SU-DHL-6 (cell line): ENCODE measurements around the gene ZNF302.

Experiments
- H2AFZ ChIP-seq: fragments of 200-600 bp; sonication (generic); 2 replicates; pipeline ENCODE4 v1.6.1; 2014; ENCODE audit warnings: low read depth, mild to moderate bottlenecking, moderate library complexity, mixed read lengths, antibody characterized with exemption, low read length; ENCODE audit not compliant: severe bottlenecking
- H3F3A ChIP-seq: fragments of 200-600 bp; shearing (Covaris generic); 2 replicates; pipeline ENCODE4 v1.6.0; 2016; ENCODE audit warnings: antibody characterized with exemption, mild to moderate bottlenecking; ENCODE audit not compliant: insufficient read depth
- H3K27ac ChIP-seq: fragments of 200-600 bp; sonication (generic); 2 replicates; pipeline ENCODE4 v1.5.1; 2016; ENCODE audit warnings: low read depth, mild to moderate bottlenecking, low read length, moderate library complexity, mixed read lengths
- H3K27me3 ChIP-seq: fragments of 200-600 bp; sonication (generic), shearing (Covaris generic); 2 replicates; pipeline ENCODE4 v1.6.0; 2014; ENCODE audit warnings: mild to moderate bottlenecking, low read length
- H3K36me3 ChIP-seq: fragments of 200-600 bp; sonication (generic); 2 replicates; pipeline ENCODE4 v1.6.1; 2014; ENCODE audit warnings: mild to moderate bottlenecking, low read length, mixed read lengths
- H3K4me2 ChIP-seq: fragments of 300-600, 200-600 bp; shearing (Covaris generic), sonication (generic); 2 replicates; pipeline ENCODE4 v1.6.0; 2014; ENCODE audit warnings: low read length, low read depth, mild to moderate bottlenecking; ENCODE audit not compliant: poor library complexity, severe bottlenecking
- H3K4me3 ChIP-seq: fragments of 200-600 bp; sonication (generic); 2 replicates; pipeline ENCODE4 v1.5.1; 2014; ENCODE audit warnings: antibody characterized with exemption, low read length, mild to moderate bottlenecking, mixed read lengths; ENCODE audit not compliant: insufficient read depth, poor library complexity, severe bottlenecking
- H3K79me2 ChIP-seq: fragments of 200-600 bp; sonication (generic); 2 replicates; pipeline ENCODE4 v1.6.1; 2014; ENCODE audit warnings: mild to moderate bottlenecking, low read length, moderate library complexity; ENCODE audit not compliant: insufficient read depth
- H3K9ac ChIP-seq: fragments of 200-600 bp; sonication (generic); 2 replicates; pipeline ENCODE4 v1.7.0; 2014; ENCODE audit warnings: mild to moderate bottlenecking, low read length
- H3K9me2 ChIP-seq: fragments of 200-600 bp; sonication (generic); replicated peaks from 2 replicates; pipeline ENCODE4 v1.6.1; 2014; ENCODE audit warnings: low read length; ENCODE audit not compliant: insufficient read depth
- H3K9me3 ChIP-seq: fragments of 200-600 bp; sonication (generic); 2 replicates; pipeline ENCODE4 v1.6.1; 2014; ENCODE audit warnings: low read length, mixed read lengths; ENCODE audit not compliant: insufficient read depth
- H4K20me1 ChIP-seq: fragments of 200-600 bp; sonication (generic); 2 replicates; pipeline ENCODE4 v1.6.1; 2014; ENCODE audit warnings: low read depth, mild to moderate bottlenecking, antibody characterized with exemption, low read length, moderate library complexity, mixed read lengths
- CTCF ChIP-seq: fragments of 200-600 bp; sonication (generic); IDR thresholded peaks from one replicate; pipeline ENCODE4 v1.5.1; 2017; ENCODE audit warnings: antibody characterized with exemption, mild to moderate bottlenecking, low read length, moderate library complexity; ENCODE audit not compliant: insufficient read depth, poor library complexity, severe bottlenecking
- EZH2phosphoT487 ChIP-seq: fragments of 200-600 bp; sonication (generic), shearing (Covaris generic); conservative IDR thresholded peaks from 2 replicates; pipeline ENCODE4 v1.6.1; 2018; ENCODE audit warnings: mild to moderate bottlenecking, antibody characterized with exemption, low read length, moderate library complexity, mixed read lengths

The ZNF302 gene

GRCh38 chr19:34649886-34650543, 27.5 kb upstream of the ZNF302 start:
- Histone ChIP-seq H3K4me2 (no peak overlapping the region), H3K9ac (no peak overlapping the region), H3F3A (no peaks in the 10 kb centered on the region), H4K20me1 (no peaks in the 10 kb centered on the region), H3K79me2 (no peaks in the 10 kb centered on the region), H3K9me3 (no peaks in the 10 kb centered on the region), H2AFZ (no peak overlapping the region), H3K36me3 (no peaks in the 10 kb centered on the region), H3K9me2 (no peaks in the 10 kb centered on the region), H3K27me3 (no peaks in the 10 kb centered on the region), H3K27ac (no peak overlapping the region), H3K4me3 (no peak overlapping the region)
- no peak for TF ChIP-seq EZH2phosphoT487
- TF ChIP-seq CTCF: no peak

- Histone ChIP-seq H3K36me3 (no peaks in the 10 kb centered on the region), H3K9me2 (no peaks in the 10 kb centered on the region), H3K9ac (no peak overlapping the region), H4K20me1 (no peaks in the 10 kb centered on the region), H3K4me3 (no peak overlapping the region), H3K4me2 (no peak overlapping the region), H3F3A (no peaks in the 10 kb centered on the region), H3K27me3 (no peaks in the 10 kb centered on the region), H3K79me2 (no peaks in the 10 kb centered on the region), H2AFZ (no peak overlapping the region), H3K27ac (no peak overlapping the region), H3K9me3 (no peaks in the 10 kb centered on the region)
- TF ChIP-seq CTCF (no peak), EZH2phosphoT487 (no peak)
Observed at GRCh38 chr19:34651747-34652146, 25.7 kb upstream of the ZNF302 start.

- TF ChIP-seq CTCF (no peak), EZH2phosphoT487 (no peak)
- no peaks in the 10 kb centered on the region for H4K20me1 ChIP-seq
- no peak overlapping the region for H3K4me3 ChIP-seq
- H2AFZ ChIP-seq: no peak overlapping the region
- H3K27me3 ChIP-seq: no peaks in the 10 kb centered on the region
- no peaks in the 10 kb centered on the region for H3K9me2 ChIP-seq
- H3K4me2 ChIP-seq: no peak overlapping the region
- no peak overlapping the region for H3K9ac ChIP-seq
- no peak overlapping the region for H3K27ac ChIP-seq
- H3F3A ChIP-seq: no peaks in the 10 kb centered on the region
- H3K9me3 ChIP-seq: no peaks in the 10 kb centered on the region
- no peaks in the 10 kb centered on the region for H3K79me2 ChIP-seq
- no peaks in the 10 kb centered on the region for H3K36me3 ChIP-seq
Observed at GRCh38 chr19:34654796-34655195, 22.7 kb upstream of the ZNF302 start.
